ENCODE results near the gene GPR142. TPM values are rescaled to one million over a fixed set of nuclear protein-coding genes. Genes with fewer than 3 reads are reported as not detected.
A peak's percentile ranks its signal among the peaks of the same experiment; 100 is the strongest.

Gene GPR142
- total and polyA plus RNA-seq, 2 of the 13 experiments (the other 11 are each of a cell fraction or from before 2014, with no cell fraction given): not detected

GRCh38 chr17:74417178-74418045 lies 50.1 kb downstream of the GPR142 start (continued):
- TF ChIP-seq AFF4 (CRISPR knock-in tag; IDR thresholded peaks at IDR 0.05) (no peak), TP53 (CRISPR knock-in tag; conservative IDR thresholded peaks at IDR 0.05) (no peak; the same call in 1 of the 2 replicates), ZBTB8A (CRISPR knock-in tag; IDR thresholded peaks at IDR 0.05; ENCODE audit: borderline replicate concordance, low read depth) (no peak), ZMYM4 (CRISPR knock-in tag; IDR thresholded peaks at IDR 0.05) (peak; percentile 48; the same call in 1 of the 2 replicates), BRD4 (CRISPR knock-in tag; IDR thresholded peaks at IDR 0.05) (no peak), ZNF512 (CRISPR knock-in tag; IDR thresholded peaks at IDR 0.05) (0 out of 2 replicates have a peak, but pooled peaks have one; percentile 74), GRHL1 (CRISPR knock-in tag; conservative IDR thresholded peaks at IDR 0.05) (no peak), SNRNP70 (IDR thresholded peaks at IDR 0.05; ENCODE audit: low read depth, low read length) (no peak), GLMP (CRISPR knock-in tag; IDR thresholded peaks at IDR 0.05; ENCODE audit: borderline replicate concordance) (no peak; the same call in 1 of the 2 replicates), ZNF446 (CRISPR knock-in tag; IDR thresholded peaks at IDR 0.05) (no peak), ZBTB21 (CRISPR knock-in tag; IDR thresholded peaks at IDR 0.05) (no peak), AGO1 (IDR thresholded peaks at IDR 0.05; ENCODE audit: low read depth, low read length, poor library complexity, severe bottlenecking) (no peak), TRAFD1 (CRISPR knock-in tag; IDR thresholded peaks at IDR 0.05; ENCODE audit: borderline replicate concordance) (0 out of 2 replicates have a peak, but pooled peaks have one; percentile 62), ZNF30 (CRISPR knock-in tag; IDR thresholded peaks at IDR 0.05) (no peak), POGZ (CRISPR knock-in tag; IDR thresholded peaks at IDR 0.05) (peak; percentile 27; the same call in 1 of the 2 replicates), HBP1 (CRISPR knock-in tag; IDR thresholded peaks at IDR 0.05; ENCODE audit: low read depth) (no peak)

Measured in HepG2 (cell line).